HEK293 (cell line): Measurements from ENCODE around the gene SLC6A4.

Source experiments
- BCL11B ChIP-seq: fragments of 450-650 bp; formaldehyde crosslinking; IDR thresholded peaks from 2 replicates; pipeline ENCODE4 v1.5.1; 2016; ENCODE audit warnings: low read depth, missing biosample characterization, missing genetic modification characterization
- TF ChIP-seq, protein P1 (sequence below): fragments of 450-650 bp; formaldehyde crosslinking; IDR thresholded peaks from 2 replicates; pipeline ENCODE4 v1.5.1; 2016; ENCODE audit warnings: missing biosample characterization, missing genetic modification characterization, borderline replicate concordance
- TF ChIP-seq, protein P2 (sequence below): fragments of 450-650 bp; formaldehyde crosslinking; IDR thresholded peaks from 2 replicates; pipeline ENCODE4 v1.5.1; 2016; ENCODE audit warnings: missing biosample characterization, missing genetic modification characterization

DNA sequence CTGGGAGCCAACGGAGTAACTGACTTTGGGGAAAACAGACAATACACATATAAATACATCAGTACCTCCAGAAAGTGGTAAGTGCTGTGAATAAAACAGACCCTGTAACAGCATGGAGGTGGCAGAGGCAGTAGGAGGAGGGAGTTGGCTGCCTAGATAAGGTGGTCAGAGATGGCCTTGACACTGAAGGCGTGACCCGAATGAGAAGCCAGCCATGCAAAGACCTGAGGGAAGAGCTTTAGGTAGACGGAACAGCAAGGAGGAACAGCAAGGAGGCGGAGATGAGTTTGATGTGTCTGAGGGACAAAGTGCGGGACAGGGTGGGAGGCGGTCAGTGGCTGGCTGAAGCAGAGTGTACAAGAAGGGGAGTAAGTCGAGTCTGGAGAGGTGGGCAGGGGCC is 8.1 kb upstream of the SLC6A4 start:
- TF ChIP-seq BCL11B: no peak
- TF ChIP-seq, protein P1, sequence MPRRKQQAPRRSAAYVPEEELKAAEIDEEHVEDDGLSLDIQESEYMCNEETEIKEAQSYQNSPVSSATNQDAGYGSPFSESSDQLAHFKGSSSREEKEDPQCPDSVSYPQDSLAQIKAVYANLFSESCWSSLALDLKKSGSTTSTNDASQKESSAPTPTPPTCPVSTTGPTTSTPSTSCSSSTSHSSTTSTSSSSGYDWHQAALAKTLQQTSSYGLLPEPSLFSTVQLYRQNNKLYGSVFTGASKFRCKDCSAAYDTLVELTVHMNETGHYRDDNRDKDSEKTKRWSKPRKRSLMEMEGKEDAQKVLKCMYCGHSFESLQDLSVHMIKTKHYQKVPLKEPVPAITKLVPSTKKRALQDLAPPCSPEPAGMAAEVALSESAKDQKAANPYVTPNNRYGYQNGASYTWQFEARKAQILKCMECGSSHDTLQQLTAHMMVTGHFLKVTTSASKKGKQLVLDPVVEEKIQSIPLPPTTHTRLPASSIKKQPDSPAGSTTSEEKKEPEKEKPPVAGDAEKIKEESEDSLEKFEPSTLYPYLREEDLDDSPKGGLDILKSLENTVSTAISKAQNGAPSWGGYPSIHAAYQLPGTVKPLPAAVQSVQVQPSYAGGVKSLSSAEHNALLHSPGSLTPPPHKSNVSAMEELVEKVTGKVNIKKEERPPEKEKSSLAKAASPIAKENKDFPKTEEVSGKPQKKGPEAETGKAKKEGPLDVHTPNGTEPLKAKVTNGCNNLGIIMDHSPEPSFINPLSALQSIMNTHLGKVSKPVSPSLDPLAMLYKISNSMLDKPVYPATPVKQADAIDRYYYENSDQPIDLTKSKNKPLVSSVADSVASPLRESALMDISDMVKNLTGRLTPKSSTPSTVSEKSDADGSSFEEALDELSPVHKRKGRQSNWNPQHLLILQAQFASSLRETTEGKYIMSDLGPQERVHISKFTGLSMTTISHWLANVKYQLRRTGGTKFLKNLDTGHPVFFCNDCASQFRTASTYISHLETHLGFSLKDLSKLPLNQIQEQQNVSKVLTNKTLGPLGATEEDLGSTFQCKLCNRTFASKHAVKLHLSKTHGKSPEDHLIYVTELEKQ: no peak
- TF ChIP-seq, protein P2, sequence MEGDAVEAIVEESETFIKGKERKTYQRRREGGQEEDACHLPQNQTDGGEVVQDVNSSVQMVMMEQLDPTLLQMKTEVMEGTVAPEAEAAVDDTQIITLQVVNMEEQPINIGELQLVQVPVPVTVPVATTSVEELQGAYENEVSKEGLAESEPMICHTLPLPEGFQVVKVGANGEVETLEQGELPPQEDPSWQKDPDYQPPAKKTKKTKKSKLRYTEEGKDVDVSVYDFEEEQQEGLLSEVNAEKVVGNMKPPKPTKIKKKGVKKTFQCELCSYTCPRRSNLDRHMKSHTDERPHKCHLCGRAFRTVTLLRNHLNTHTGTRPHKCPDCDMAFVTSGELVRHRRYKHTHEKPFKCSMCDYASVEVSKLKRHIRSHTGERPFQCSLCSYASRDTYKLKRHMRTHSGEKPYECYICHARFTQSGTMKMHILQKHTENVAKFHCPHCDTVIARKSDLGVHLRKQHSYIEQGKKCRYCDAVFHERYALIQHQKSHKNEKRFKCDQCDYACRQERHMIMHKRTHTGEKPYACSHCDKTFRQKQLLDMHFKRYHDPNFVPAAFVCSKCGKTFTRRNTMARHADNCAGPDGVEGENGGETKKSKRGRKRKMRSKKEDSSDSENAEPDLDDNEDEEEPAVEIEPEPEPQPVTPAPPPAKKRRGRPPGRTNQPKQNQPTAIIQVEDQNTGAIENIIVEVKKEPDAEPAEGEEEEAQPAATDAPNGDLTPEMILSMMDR (tag by site-specific recombination): no peak
